GM21423 (cell line): ENCODE results near the gene LTBR.

Experiments used
- ATAC-seq: cut with Tn5 transposase; IDR thresholded peaks from one replicate; pipeline ENCODE4 v1.9.1; 2021; ENCODE audit warnings: mild to moderate bottlenecking, moderate library complexity; ENCODE audit not compliant: unreplicated experiment

Gene LTBR

GRCh38 chr12:6346235-6346832 lies 37.6 kb upstream of the LTBR start:
- ATAC-seq, result no peak

DNA sequence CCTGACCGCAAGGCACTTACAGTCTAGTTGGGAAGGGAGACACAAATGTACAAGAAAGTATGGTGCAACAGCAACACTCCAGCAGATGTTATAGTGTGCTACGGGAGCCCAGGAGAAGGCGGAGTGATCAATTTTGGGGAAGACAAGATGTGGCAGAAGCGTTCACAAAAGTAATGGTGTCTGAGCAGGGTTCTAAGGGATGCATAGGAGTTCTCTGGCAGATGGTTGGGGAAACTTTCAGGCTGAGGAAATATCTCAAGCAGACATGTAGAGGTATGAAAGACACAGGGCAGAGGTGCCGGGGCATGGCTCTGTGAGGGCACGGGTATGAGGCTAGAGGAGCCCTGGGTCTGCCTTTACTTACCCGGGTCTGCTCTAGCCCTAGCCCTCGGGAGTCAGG lies 37.0 kb upstream of the LTBR start:
- no peak for ATAC-seq

DNA sequence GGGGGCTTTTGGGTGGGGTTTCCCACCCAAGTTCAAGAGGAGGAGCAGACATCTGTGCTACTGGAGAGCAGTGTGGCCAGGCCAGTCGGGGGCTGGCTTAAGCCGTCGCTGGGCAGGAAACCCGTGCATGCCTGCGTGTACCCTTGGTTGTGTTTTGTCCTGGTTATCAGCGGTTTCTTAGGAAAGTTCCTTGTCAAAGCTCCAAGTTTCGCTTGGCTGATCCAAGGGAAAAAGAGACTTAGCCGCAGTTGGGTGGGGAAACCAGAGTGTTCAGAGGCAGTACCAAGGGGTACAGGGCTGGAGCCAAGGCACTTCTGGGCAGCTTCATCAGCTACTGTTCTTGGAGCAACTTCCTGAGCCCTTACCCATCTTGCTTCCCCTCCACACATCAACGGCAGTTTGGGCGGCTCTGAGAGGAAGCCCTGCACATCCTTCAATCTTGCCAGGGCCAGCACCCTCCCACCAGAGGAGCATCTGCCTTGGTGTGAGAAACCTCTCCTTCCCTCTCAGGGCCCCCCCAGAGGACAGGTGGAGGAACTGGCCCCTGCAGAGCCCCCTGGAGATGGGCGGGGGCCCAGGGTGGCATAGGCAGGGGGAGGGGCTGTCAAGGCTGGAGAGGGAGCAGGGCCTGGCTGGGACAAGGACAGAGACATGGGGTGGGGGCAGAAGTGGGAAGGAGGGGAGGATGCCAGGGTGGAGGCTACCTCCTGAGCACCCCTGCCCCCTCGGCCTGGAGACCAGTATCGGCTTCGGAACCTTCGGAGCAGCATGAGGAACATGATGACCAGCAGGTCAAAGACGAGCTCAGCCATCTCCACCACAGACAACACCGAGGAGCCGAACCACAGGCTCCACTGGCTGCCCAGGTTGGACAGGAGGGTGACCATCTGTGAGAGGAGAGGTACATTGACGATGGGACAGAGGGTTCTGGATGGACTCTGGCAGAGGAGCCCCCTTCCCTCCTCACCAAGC lies 36.3 kb upstream of the LTBR start:
- ATAC-seq, result no peak

GRCh38 chr12:6351622-6352021 lies 32.3 kb upstream of the LTBR start:
- no peak for ATAC-seq

DNA sequence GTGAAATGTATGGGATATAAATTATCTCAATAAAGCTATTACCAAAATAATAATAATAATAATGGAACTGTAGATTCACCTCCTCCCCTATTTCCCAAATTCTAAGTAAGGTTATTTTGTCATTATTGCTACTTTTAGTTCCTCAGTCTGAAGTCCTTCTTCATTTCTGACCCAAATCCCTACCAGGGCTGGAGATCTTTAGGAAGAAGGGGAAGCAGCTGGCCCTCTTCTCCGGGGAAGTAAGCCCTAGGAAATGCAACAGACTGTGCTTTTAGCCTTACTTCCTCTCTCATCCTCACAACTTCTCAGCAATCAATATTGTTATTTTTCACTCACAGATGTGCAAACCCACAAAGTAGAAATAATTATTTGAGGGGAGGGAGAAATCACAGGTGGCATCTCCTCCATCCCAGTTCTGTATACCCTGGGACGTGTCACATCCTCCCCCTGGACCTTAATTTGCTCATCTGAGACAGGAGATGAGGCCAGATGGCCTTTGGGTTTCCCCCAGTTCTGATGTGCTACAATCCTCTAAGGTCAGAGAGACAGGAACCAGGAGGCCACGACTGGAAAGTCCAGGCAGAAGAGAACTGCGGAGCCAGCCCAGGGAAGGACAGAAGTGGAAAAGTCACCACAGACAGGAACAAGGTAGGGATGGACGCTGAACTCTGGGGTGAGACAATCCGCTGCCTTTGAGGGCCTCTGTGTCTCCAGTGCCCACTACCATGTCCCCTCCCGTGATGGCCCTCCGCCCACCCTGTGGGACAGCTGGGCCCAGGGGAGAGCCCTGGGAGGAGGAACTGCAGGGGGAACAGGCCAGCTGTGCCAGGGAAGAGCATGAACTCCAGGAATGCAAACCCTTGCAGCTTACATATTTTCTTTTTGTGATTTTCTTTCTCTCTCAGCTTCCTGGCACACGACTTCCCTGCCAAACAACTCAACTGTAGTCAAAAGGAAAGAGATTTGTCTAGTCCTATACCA lies 31.5 kb upstream of the LTBR start:
- no peak for ATAC-seq

GRCh38 chr12:6354495-6355393 lies 29.2 kb upstream of the LTBR start:
- no peak for ATAC-seq

GRCh38 chr12:6355491-6356373 lies 28.2 kb upstream of the LTBR start:
- no peak for ATAC-seq

- ATAC-seq, result no peak
Observed at GRCh38 chr12:6356374-6356820, 27.6 kb upstream of the LTBR start.

- no peak for ATAC-seq
Observed at GRCh38 chr12:6358881-6359280, 25.1 kb upstream of the LTBR start.

- no peak for ATAC-seq
Observed at GRCh38 chr12:6360080-6360571, 23.8 kb upstream of the LTBR start.

DNA sequence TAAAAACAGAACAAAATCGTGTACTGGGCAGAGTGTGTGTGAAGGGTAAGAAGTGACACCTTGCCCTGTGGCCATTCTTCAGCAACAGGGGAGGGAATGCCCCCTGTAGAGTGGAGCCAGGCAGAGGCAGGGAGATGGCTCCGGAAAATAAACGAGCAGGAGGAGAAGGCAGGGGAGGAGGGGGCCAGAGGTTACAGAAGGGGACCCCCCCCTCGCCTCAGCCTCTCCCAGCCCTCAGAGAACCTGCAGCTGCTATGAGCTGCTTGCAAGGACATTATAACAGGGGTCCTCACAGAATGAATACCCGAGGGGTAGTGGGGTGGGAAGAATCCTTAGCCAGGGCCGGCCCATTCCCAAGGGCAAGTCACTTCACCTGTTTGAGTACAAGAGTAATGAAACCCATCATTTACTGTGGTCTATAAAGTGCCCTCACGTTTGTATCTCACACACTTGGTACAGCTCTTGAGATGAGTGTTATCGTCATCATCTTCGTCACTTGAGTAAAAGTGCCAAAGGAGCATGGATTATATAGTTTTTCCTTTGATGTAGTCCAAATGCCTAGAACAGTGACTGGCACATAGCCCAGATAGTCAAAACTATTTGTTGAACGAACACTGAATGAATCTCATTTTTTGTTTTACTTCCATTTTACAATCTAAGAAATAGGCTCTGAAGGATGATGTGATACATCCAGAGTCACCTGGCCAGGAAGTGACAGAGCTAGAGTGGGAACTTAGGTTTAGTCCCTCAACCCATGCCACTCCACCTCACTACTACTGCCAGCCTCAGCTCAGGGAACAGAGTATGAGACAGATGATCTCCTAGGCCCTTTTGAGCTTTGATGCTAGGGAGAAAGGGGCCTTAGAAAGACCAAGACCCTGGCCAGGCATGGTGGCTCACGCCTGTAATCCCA lies 23.1 kb upstream of the LTBR start:
- no peak for ATAC-seq

- ATAC-seq, result no peak
Observed at GRCh38 chr12:6361834-6362233, 22.1 kb upstream of the LTBR start.

DNA sequence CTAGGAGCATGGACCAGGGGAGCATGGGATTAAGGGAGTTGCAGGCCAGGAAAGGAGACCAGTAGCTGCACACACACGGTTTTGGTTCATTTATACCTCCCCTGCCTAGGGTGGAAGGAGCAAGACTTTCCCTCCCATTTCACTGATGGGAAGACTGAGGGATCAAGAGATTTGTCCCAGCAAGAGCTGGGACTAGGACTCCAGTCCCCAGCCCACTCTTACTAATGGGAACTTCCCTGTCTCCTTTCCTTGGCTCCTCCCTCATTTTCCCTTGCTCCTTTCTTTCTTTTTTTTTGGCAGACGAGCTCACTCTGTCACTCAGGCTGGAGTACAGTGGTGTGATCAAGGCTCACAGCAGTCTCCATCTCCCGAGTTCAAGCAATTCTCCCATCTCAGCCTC lies 21.6 kb upstream of the LTBR start:
- no peak for ATAC-seq

DNA sequence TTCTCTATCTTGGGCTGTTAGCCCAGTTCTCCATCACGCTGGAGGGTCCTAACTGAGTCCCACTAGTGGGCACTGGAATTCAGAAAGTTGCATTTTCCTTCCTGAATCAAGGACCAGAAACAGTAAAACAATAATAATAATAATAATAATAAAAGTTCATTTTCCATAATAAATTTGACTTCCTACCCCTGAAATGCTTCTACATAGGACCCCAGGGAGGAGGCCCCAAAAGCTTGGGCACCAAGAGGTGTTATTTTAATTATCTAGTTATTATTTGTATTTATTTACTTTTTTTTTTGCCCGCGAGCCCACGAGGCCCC lies 21.0 kb upstream of the LTBR start:
- no peak for ATAC-seq

DNA sequence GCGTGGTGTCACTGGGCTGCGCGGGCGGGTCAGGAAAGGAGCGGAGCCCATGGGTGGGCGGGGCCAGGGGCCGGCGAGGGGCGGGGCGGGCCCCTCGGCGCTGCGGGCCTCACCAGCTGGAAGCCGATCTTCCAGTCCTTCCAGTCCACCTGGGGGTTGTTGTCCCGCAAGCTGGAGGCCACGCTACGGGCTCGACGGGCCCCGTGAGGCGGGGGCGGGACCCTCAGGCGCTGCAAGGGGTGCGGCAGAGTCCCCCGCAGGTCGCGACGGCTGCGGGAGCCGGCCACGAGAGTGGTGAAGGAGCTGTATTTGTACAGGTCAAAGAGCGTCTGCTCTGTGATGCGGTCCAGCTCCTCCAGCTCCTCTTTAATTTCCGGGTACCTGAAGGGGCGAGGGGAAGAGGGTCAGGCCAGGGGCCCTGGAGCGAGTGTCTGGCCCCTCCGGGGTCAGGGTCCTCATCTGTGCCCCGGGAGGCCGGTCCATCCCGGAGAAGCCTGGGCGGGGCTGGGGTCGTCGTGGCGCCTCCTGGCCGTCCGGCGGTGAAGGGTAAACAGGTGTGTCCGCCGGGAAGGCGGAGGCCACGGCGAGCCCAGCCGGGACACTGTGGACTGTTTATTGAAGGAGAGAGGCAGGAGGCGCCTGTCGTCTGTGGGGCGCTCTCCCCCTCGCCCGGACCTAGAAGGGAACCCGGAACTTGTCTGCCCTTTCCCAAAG lies 20.5 kb upstream of the LTBR start:
- ATAC-seq, result peak; percentile 55

DNA sequence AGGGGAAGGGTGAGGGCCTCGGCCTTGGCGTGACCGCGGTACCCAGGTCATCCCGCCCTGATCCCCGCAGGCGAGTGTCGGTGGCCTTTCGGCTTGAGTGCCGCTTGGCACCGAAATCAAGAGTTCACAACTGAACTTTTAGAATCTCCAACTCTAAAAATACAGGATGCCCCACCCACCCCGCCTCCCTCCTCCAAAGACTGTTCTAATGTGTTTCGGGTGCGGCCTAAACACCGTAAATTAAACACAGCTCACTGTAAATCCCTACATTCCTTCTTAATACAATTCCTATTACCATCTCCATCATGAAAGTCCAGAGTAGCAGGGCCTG lies 20.0 kb upstream of the LTBR start:
- no peak for ATAC-seq
